Muscle layer of duodenum (tissue), 2 donors: ENCODE measurements around the gene ZFR2.
"Not testable (repeated sequence)": the region's sequence is repeated elsewhere in the genome, so short reads cannot be mapped to it uniquely, and the experiment has no call there.

Source experiments
- H3K27ac ChIP-seq: one replicate; pipeline ENCODE4 v1.7.0; 2013; ENCODE audit warnings: mild to moderate bottlenecking, low read length
- H3K27me3 ChIP-seq: one replicate; pipeline ENCODE4 v1.7.0; 2013; ENCODE audit warnings: low read depth, mild to moderate bottlenecking, control low read depth, low read length
- H3K36me3 ChIP-seq, 2 donors: one replicate each; pipeline ENCODE4 v1.7.0; 2013; ENCODE audit warnings: low read length in 2 of 2, control low read depth in 1 of 2, mild to moderate bottlenecking in 1 of 2; ENCODE audit not compliant: insufficient read depth in 2 of 2, control insufficient read depth in 1 of 2
- H3K4me1 ChIP-seq, 2 donors: one replicate each; pipeline ENCODE4 v1.7.0; 2013; ENCODE audit warnings: low read length in 2 of 2, mild to moderate bottlenecking in 2 of 2, control low read depth in 1 of 2, moderate library complexity in 1 of 2; ENCODE audit not compliant: insufficient read depth in 2 of 2, control insufficient read depth in 1 of 2
- H3K4me3 ChIP-seq, 2 donors: one replicate each; pipeline ENCODE4 v1.7.0; 2013; ENCODE audit warnings: low read length in 2 of 2, low read depth in 1 of 2, mild to moderate bottlenecking in 1 of 2
- H3K9me3 ChIP-seq, 2 donors: one replicate each; pipeline ENCODE4 v1.7.0; 2013; ENCODE audit warnings: low read length in 2 of 2, control low read depth in 1 of 2, mild to moderate bottlenecking in 1 of 2; ENCODE audit not compliant: control insufficient read depth in 1 of 2
- donor health status: healthy.

ZFR2 gene

DNA sequence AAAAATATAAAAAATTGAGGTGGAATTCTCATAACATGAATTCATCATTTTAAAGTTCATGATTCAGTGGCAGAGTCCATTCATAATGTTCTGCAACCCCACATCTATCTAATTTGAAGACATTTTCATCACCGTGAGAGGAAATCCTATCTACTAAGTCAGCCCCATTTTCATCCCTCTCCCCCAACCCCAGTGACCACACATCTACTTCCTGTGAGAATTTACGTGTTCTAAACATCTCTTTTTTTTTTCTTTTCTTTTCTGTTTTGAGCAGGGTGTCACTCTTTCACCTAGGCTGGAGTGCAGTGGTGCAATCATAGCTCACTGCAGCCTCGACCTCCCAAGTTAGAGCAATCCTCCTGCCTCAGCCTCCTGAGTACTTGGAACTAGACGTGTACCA lies 29.1 kb upstream of the ZFR2 start:
- peaks cover 0 to 6% of the 10 kb centered on the region in 2 donors for H3K4me1 ChIP-seq
- H3K9me3 ChIP-seq, result no peaks in the 10 kb centered on the region
- no peak overlapping the region for H3K27ac ChIP-seq
- H3K4me3 ChIP-seq, result no peak overlapping the region
- H3K27me3 ChIP-seq, result no peaks in the 10 kb centered on the region
- H3K36me3 ChIP-seq, result no peaks in the 10 kb centered on the region

DNA sequence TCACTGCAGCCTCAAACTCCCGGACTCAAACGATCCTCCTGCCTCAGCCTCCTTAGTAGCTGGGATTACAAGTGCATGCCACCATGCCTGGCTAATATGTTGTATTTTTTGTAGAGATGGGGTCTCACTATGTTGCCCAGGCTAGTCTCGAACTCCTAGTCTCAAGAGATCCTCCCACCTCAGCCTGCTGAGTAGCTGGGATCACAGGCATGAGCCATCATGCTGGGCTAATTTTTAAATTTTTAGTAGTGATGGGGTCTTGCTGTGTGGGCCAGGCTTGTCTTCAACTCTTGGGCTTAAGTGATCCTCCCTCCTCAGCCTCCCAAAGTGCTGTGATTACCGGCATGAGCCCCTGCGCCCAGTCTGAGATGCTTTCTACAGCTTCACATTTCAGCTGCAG lies 26.9 kb upstream of the ZFR2 start:
- Histone ChIP-seq H3K27ac (no peak overlapping the region), H3K9me3 (no peaks in the 10 kb centered on the region), H3K4me3 (no peak overlapping the region), H3K36me3 (no peaks in the 10 kb centered on the region), H3K4me1 (peaks cover 0 to 6% of the 10 kb centered on the region in 2 donors), H3K27me3 (no peaks in the 10 kb centered on the region)

DNA sequence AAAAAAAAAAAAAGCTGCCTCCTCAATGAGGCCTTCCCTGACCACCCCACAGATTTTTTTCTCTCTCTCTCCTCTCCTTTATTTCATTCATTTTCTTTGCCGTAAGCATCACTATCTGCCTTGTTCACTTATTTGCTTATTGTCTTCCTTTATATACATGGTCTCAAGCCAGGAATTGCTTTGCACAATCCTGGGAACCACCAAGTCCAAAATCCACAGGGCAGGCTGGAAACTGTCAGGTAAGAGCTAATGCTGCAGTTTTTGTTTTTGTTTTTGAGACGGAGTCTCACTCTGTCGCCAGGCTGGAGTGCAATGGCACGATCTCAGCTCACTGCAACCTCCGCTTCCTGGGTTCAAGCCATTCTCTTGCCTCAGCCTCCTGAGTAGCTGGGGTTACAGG lies 26.1 kb upstream of the ZFR2 start:
- H3K27me3 ChIP-seq, H3K4me1 ChIP-seq, H3K27ac ChIP-seq, H3K9me3 ChIP-seq, H3K4me3 ChIP-seq, H3K36me3 ChIP-seq: not testable (repeated sequence)

DNA sequence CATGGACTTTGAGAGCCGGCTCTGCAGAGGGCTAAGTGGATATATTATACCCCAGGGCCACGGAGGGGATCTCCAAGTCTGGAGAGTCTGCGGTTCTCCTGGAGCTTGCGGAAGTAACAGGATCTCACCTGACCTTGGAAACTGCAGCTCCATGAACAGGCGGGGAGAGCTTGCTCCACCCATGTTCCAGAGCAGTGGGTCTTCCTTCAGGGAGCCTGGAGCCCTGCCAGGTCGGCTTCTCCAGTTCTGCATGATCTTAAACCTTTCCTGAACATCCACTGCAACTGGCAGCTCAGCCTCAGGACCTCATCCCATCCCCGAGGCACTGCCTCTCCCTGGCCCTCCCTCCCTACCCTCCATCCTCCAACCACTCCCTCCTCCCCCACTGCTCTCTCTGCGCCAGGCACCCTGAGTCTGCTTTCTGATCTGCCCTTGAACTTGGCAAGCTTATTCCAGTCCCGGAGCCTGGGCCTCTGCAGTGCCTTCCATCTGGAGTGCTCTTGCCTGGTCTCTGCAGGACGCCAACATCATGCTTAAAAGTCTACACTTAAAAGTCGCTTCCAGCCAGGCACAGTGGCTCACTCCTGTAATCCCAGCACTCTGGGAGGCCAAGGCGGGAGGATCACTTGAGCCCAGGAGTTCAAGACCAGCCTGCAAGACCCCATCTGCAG lies 24.8 kb upstream of the ZFR2 start:
- Histone ChIP-seq H3K27me3 (no peaks in the 10 kb centered on the region), H3K9me3 (no peaks in the 10 kb centered on the region), H3K27ac (no peak overlapping the region), H3K4me1 (no peaks in the 10 kb centered on the region), H3K36me3 (no peaks in the 10 kb centered on the region), H3K4me3 (no peak overlapping the region)

DNA sequence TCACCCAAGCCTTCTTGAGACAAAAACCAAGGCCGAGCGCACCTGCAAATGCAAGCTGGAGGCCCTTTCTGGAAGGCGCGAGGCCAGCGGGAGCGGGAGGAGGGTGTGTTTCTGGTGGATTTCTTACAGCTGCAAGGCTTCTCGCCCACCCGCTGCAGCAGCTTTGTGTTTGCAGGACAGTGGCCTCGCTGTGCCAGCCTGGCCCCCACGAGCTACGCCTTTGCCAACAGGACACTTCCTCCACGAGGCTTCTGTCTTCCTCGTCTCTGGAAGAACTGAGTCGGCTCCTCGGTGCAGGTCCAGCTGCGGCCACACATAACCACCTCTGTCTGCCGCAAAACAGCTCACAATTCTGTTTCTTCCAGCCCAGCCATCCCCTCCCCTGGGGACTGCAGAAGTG lies 21.8 kb upstream of the ZFR2 start:
- Histone ChIP-seq H3K27me3 (no peaks in the 10 kb centered on the region), H3K9me3 (no peaks in the 10 kb centered on the region), H3K4me1 (no peaks in the 10 kb centered on the region), H3K36me3 (no peaks in the 10 kb centered on the region), H3K4me3 (no peak overlapping the region), H3K27ac (no peak overlapping the region)

DNA sequence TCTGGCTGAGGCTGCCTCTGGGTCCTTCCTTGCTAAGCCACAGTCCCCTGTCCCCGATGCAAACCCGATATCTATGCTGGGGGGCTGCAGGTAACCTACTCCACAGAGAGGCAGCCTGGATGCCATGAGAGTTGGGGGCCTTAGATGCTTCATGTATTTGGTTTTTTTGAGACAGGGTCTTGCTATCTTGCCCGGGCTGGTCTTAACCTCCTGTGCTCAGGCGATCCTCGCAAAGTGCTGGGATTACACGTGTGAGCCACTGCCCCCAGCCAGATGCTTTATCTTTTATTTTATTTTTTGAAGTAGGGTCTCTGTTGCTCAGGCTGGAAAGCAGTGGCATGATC lies 13.2 kb upstream of the ZFR2 start:
- Histone ChIP-seq H3K9me3 (no peaks in the 10 kb centered on the region), H3K4me1 (peaks cover 0 to 8% of the 10 kb centered on the region in 2 donors), H3K4me3 (no peak overlapping the region), H3K27ac (no peak overlapping the region), H3K27me3 (peaks cover 21% of the 10 kb centered on the region), H3K36me3 (no peaks in the 10 kb centered on the region)

DNA sequence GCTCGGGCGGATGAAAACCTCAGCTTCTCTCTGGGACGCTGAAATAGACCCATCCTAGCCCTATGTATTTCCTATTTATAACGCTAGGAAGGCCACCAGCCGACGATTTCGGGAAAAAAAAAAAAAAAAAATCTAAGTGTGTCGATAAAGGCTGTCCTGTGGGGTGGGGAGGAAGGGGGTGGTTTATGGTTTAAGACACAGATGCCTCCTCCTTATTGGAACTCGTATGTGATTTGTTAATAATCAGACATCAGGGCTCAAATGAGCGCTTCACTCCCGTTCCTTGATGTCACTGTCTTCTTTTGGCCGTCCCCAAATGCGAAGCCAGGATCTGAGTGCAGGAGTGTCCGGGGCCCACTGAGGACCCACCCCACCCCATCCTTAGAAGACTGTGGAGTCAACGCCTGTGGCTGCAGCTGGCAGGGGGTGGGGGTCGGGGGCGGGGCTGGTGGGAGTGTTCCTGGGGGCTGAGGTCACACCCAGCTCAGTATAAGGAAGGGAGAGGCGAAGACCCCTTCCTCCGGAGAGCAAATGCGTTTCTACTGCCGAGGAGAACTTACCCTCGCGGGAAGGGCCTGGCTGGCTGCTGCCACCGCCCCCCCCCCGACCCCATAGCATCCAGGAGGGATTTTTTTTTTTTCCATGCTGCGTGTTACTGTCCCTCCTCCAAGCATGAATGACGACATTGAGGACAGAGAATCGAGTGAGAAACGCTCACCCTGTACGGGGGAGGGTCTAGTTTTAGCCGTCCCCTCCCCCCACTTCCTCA lies 12.6 kb upstream of the ZFR2 start:
- no peak overlapping the region for H3K4me3 ChIP-seq
- H3K27me3 ChIP-seq, result peaks cover 21% of the 10 kb centered on the region

DNA sequence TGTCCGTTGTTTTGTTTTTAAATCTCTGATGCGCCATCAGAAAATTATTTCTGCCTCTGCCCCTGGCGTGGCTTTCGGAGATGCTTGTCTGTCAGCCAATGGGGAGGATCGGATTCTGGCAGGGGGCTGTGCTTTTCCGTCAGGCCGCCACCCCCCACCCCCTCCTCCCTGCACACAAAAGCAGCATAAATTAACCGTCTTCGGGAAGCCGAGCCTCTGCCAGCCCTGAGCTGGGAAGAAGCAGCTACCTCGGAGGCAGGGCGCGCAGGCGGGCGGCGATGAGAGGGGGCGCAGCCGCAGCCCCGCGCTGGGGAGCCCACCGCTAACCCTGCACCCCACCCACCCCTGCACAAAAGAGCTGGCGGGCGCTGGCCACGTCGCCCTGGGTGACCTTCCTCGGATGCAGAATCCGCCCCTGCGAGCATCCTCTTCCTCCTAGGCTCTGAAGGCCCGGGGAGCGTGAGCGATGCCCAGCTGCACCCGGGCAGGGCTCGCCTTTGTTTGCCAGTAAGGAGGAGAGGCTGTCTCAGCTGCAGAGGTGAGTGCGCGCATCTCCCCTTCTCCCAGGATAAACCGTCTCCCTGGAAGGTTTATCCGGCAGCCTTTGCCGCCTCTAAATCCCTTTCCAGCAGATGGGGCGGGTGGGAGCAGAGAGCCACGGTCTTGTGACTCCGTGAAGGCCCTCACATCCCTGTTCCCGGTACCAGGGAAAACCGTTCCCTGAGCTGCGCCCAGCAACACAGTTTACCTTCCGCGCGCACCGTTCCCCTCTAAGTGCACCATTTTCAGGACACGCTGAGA lies 11.8 kb upstream of the ZFR2 start, which contains the start of gene ATCAY:
Gene ATCAY (plus strand): TSS at position 215 of the 801 bp plus-strand sequence. CDS start 5,083 bp downstream, outside the sequence.
- Histone ChIP-seq H3K27me3 (peaks cover 21% of the 10 kb centered on the region), H3K36me3 (no peaks in the 10 kb centered on the region), H3K27ac (no peak within 1 kb of the TSS), H3K4me3 (no peak within 1 kb of the TSS), H3K4me1 (peaks cover 0 to 8% of the 10 kb centered on the region in 2 donors), H3K9me3 (no peaks in the 10 kb centered on the region)

More for the DNA sequence above, 12.6 kb upstream of the ZFR2 start:
- H3K4me1 ChIP-seq, result peaks cover 0 to 8% of the 10 kb centered on the region in 2 donors
- no peaks in the 10 kb centered on the region for H3K9me3 ChIP-seq
- no peak overlapping the region for H3K27ac ChIP-seq
- no peaks in the 10 kb centered on the region for H3K36me3 ChIP-seq

DNA sequence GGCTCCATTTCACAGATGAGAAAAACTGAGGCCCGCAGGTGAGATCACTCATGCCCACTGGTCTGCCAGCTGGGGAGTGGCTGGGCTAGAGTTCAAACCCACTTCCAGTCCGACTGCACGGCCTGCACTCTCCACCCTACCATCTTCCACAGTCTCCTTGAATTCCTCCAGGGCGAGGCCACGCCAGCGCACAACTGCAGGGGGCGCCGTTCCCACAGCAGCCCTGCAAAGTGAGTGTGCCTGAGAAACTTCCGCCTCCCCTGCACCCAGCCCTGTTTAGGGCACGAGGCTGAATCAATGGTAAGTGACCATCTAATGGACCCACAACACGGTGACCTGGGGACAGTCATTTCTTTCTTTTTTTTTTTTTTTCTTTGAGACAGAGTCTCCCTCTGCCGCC lies 10.8 kb upstream of the ZFR2 start:
- Histone ChIP-seq H3K36me3 (no peaks in the 10 kb centered on the region), H3K9me3 (no peaks in the 10 kb centered on the region), H3K27ac (no peak overlapping the region), H3K4me1 (peaks cover 0 to 8% of the 10 kb centered on the region in 2 donors), H3K4me3 (no peak overlapping the region), H3K27me3 (peaks cover 21% of the 10 kb centered on the region)

DNA sequence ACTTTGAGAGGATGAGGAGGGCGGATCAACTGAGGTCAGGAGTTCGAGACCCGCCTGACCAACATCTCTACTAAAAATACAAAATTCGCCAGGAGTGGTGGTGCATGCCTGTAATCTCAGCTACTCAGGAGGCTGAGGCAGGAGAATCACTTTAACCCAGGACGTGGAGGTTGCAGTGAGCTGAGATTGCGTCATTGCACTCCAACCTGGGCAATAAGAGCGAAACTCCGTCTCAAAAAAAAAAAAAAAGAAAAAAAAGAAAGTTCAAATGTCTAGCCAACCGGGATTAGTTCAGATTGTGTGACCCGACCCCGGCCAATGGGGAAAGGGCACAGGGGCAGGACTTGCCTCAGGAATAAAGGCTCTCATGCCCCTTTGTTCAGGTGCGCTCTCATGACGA lies 5.9 kb upstream of the ZFR2 start:
- H3K27me3 ChIP-seq, result not testable (repeated sequence)

DNA sequence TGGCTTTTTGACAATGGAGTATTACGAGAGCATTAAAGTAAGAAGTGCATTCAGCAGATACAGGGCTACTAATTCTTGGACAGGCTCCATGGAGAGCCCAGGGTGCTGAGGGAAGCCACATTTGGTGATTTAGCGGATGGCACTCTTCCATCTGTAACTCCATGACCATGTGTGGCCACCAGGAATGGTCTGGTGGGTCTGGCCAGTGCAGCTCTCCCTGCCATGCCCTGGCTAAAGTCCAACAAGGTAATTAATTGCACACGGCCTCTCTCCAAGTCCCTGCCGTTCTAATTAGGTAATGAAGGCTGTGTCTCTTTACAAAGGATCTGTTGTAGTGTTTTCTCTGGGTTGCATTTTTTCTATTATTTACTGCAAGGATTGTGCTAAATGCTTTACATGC lies 4.3 kb upstream of the ZFR2 start:
- Histone ChIP-seq H3K36me3 (no peaks in the 10 kb centered on the region), H3K4me1 (peaks cover 0 to 6% of the 10 kb centered on the region in 2 donors), H3K27ac (no peak overlapping the region), H3K4me3 (no peak overlapping the region), H3K27me3 (peaks cover 11% of the 10 kb centered on the region), H3K9me3 (no peaks in the 10 kb centered on the region)

More for the DNA sequence above, 5.9 kb upstream of the ZFR2 start:
- H3K4me3 ChIP-seq, H3K36me3 ChIP-seq, H3K4me1 ChIP-seq, H3K27ac ChIP-seq, H3K9me3 ChIP-seq: not testable (repeated sequence)
